GM12872 (cell line): ENCODE data around the gene BTNL9.

Experiments used
- CTCF ChIP-seq: IDR thresholded peaks from 3 replicates; pipeline ENCODE4 v1.5.1; 2011; ENCODE audit warnings: low read depth, mild to moderate bottlenecking, low read length, moderate library complexity; ENCODE audit not compliant: insufficient read depth

BTNL9 gene

GRCh38 chr5:181092428-181092827 is 52.4 kb downstream of the BTNL9 start:
- TF ChIP-seq CTCF: no peak

GRCh38 chr5:181098762-181099601 is 58.9 kb downstream of the BTNL9 start:
- TF ChIP-seq CTCF: no peak

GRCh38 chr5:181099602-181100086 is 59.6 kb downstream of the BTNL9 start:
- no peak for TF ChIP-seq CTCF

GRCh38 chr5:181100121-181100875 is 60.2 kb downstream of the BTNL9 start:
- no peak for TF ChIP-seq CTCF

- TF ChIP-seq CTCF: no peak
These were observed 65.4 kb downstream of the BTNL9 start for GRCh38 chr5:181105391-181106025.

GRCh38 chr5:181107699-181108098 is 67.6 kb downstream of the BTNL9 start:
- no peak for TF ChIP-seq CTCF

GRCh38 chr5:181108578-181109165 is 68.6 kb downstream of the BTNL9 start:
- no peak for TF ChIP-seq CTCF
